ENCODE results near the gene SBF2.

- TF ChIP-seq, protein P1, sequence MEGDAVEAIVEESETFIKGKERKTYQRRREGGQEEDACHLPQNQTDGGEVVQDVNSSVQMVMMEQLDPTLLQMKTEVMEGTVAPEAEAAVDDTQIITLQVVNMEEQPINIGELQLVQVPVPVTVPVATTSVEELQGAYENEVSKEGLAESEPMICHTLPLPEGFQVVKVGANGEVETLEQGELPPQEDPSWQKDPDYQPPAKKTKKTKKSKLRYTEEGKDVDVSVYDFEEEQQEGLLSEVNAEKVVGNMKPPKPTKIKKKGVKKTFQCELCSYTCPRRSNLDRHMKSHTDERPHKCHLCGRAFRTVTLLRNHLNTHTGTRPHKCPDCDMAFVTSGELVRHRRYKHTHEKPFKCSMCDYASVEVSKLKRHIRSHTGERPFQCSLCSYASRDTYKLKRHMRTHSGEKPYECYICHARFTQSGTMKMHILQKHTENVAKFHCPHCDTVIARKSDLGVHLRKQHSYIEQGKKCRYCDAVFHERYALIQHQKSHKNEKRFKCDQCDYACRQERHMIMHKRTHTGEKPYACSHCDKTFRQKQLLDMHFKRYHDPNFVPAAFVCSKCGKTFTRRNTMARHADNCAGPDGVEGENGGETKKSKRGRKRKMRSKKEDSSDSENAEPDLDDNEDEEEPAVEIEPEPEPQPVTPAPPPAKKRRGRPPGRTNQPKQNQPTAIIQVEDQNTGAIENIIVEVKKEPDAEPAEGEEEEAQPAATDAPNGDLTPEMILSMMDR (IDR thresholded peaks at IDR 0.05): no peak
- no peak for TF ChIP-seq POLR2A (IDR thresholded peaks at IDR 0.05; ENCODE audit: low read depth)
- no peak for TF ChIP-seq EP300 (IDR thresholded peaks at IDR 0.05)
These were observed 28.4 kb upstream of the SBF2 start for GRCh38 chr11:10322401-10322800.
